ENCODE results near the gene KLRF1. TPM values are rescaled to one million over a fixed set of nuclear protein-coding genes. Genes with fewer than 3 reads are reported as not detected.

The KLRF1 gene
- total RNA-seq, 6 experiments from 2014 or later: not detected

DNA sequence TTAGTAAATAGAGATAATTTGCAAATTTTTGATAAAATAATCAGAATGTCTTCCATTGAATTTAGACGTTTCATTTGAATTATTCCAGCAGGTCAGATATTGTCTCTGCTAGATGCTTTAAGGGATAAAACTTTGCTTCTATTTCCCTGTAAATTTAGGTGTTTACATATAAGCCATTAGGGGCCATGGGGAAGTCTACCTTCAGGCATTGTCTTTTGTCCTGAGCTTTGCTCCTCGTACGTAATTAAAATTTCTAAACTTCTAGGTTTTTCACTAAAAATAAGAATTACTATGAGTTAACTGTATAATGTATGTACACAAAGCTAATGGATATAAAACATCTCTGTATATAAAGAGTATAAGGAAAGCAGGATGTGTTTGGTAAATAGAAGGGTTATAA is 42.5 kb upstream of the KLRF1 start:
- no peak overlapping the region for H3K4me3 Mint-ChIP-seq
- no peak overlapping the region for H3K27ac Mint-ChIP-seq
- TF ChIP-seq, protein P1, sequence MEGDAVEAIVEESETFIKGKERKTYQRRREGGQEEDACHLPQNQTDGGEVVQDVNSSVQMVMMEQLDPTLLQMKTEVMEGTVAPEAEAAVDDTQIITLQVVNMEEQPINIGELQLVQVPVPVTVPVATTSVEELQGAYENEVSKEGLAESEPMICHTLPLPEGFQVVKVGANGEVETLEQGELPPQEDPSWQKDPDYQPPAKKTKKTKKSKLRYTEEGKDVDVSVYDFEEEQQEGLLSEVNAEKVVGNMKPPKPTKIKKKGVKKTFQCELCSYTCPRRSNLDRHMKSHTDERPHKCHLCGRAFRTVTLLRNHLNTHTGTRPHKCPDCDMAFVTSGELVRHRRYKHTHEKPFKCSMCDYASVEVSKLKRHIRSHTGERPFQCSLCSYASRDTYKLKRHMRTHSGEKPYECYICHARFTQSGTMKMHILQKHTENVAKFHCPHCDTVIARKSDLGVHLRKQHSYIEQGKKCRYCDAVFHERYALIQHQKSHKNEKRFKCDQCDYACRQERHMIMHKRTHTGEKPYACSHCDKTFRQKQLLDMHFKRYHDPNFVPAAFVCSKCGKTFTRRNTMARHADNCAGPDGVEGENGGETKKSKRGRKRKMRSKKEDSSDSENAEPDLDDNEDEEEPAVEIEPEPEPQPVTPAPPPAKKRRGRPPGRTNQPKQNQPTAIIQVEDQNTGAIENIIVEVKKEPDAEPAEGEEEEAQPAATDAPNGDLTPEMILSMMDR (IDR thresholded peaks at IDR 0.05): no peak

DNA sequence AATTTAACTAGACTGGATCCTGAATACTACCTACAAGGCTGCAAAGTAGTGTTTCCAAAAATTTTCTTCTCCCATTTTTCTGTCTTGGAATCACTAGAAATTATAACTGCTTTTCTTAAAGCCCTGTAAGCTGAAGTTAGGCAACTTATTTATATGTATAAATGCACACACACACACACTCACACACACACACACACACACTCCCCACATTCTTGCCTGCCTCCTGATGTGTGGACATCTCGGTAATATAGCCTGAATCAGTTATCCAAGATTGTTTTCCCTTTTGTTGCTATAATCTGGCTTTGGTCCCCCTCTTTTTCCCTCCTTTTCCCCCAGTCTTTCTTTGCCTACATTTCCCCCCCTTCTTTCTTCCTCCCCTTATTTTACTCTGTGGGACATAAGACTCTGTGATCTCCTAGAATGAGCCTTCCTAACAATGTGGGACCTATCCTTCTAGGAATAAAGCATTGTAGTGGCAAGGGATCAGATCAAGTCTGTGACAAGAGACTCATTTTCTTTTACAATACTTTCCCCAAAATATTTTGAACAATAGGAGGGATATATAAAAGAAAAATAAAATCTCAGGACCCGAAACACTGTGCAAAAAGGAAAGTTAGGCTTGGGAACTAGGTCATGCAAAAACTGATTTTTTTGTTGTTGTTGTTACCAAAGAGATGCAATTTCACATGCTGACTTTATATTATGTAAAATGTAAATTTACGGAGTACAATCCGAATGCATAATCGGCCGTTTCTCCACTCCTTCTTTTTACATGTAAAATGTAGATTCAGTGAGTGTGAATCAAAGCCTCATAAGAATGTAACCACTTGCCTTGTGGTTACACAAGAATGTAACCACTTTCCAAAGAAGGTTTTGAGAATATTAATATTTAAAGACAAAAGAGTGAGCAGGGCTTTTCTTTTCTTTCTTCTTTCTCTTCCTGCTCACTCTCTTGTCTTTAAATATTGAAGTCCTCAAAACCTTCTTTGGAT is 40.3 kb upstream of the KLRF1 start:
- Mint-ChIP-seq H3K4me1 (ENCODE audit: low read depth) (peaks cover 15% of the 10 kb centered on the region), H3K27me3 (ENCODE audit: insufficient read depth) (peaks cover 16% of the 10 kb centered on the region; the same call in 1 of the 2 replicates), H3K9me3 (no peaks in the 10 kb centered on the region), H3K36me3 (ENCODE audit: low read depth) (no peaks in the 10 kb centered on the region), H3K27ac (no peak overlapping the region), H3K4me3 (no peak overlapping the region; the same call in 1 of the 2 replicates)
- TF ChIP-seq, protein P1 (IDR thresholded peaks at IDR 0.05): no peak
- no peak for DNase-seq

More for the DNA sequence above, 42.5 kb upstream of the KLRF1 start:
- DNase-seq: no peak
- Mint-ChIP-seq H3K4me1 (ENCODE audit: low read depth) (peaks cover 9% of the 10 kb centered on the region), H3K36me3 (ENCODE audit: low read depth) (no peaks in the 10 kb centered on the region), H3K9me3 (no peaks in the 10 kb centered on the region), H3K27me3 (ENCODE audit: insufficient read depth) (peaks cover 16% of the 10 kb centered on the region; the same call in 1 of the 2 replicates)

DNA sequence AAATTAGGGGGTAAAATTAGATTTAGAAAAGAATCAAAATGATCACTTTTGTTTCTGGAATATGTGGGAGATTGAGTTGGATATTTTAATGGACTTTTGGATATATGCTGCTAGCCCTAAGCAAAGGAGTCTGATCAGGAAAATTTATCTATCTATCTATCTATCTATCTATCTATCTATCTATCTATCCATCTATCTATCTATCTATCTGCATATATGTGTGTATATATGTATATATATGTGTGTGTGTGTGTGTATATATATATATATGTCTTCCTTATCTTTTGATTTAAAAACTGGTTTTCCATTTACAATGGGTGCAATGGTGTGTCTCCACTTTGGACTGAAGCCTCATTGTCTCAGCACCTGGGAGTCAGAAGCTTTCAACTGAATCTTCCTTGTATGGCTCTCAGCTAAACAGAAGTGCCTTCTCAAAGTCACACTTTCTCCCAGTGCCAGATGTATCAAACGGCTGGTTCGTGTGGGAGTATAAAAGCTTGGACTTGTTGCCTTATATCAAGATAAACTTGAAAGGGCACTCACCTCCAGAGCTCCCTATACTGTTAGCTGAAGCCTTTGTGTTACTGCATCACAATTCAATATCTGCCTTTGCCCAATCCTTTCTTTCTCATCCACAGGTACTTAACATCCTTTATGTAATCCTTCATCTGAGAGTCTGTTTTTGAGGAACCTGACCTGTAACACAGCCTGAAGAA is 34.9 kb upstream of the KLRF1 start:
- Mint-ChIP-seq H3K36me3 (ENCODE audit: low read depth) (no peaks in the 10 kb centered on the region), H3K27ac (no peak overlapping the region), H3K4me3 (no peak overlapping the region; the same call in 1 of the 2 replicates), H3K4me1 (ENCODE audit: low read depth) (peaks cover 40% of the 10 kb centered on the region), H3K9me3 (no peaks in the 10 kb centered on the region), H3K27me3 (ENCODE audit: insufficient read depth) (no peaks in the 10 kb centered on the region)
- DNase-seq: no peak
- TF ChIP-seq, protein P1 (IDR thresholded peaks at IDR 0.05): no peak

DNA sequence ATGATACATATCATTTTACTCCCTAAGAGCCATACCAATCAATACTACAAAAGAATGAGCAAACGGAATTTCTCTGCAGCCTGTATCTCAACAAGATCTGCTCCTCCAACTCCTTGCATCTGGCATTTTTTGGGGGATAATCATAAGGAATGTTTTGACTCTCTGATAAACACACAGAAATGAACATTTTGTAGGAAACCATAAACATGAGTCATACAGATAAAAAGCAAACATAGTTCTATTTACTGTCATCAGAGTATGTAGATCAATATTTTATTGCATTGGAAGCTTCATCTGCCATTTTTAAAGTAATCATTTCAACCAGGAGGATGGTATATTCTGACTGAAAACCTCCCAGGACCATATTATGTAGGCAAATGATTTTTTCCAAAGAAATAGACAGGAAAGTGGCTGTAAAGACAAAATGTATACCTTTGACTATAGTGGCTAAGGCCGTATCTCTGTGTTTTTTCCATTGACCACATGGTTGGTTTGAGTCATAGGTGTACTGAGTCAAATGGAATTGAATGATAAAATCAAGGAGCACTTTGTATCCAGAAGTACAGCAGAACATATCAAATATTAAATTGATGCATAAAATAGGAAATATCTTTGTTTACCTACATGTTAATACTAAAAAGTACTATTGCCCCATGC is 34.2 kb upstream of the KLRF1 start:
- Mint-ChIP-seq H3K27ac (no peak overlapping the region), H3K36me3 (ENCODE audit: low read depth) (no peaks in the 10 kb centered on the region), H3K4me1 (ENCODE audit: low read depth) (peaks cover 34% of the 10 kb centered on the region), H3K9me3 (no peaks in the 10 kb centered on the region), H3K27me3 (ENCODE audit: insufficient read depth) (no peaks in the 10 kb centered on the region), H3K4me3 (peak overlapping the region; percentile 30)
- DNase-seq: peak; percentile 43
- TF ChIP-seq, protein P1 (IDR thresholded peaks at IDR 0.05): no peak

DNA sequence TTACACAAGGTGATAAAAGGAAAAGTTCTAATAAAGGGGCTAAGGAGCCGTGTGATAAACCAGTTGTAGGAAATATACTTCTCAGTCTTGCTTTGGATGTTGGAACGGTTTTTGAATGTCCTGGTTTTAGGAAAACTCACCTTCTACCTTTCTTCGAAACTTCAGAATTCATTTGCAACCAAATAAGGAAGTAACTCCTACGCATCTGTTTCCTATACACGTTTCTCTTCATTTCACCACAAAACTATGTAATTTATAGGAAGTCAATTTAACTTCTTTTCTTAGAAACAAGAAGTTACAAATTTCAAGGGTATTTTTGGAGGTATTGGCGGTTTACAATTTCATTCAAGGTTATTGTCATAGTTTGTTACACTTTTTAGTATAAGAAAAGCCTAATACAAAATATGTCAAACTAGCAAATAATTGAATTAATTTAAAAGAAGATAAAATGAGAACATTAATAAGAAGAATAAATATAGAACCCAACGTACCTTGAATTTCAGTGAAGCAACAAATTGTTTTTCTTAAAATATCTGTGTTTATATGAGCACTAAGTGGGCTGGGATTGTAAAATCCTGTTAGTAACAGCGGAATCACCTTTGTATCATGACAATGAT is 33.4 kb upstream of the KLRF1 start:
- Mint-ChIP-seq H3K4me3 (no peak overlapping the region), H3K9me3 (no peaks in the 10 kb centered on the region), H3K27ac (no peak overlapping the region), H3K36me3 (ENCODE audit: low read depth) (no peaks in the 10 kb centered on the region), H3K27me3 (ENCODE audit: insufficient read depth) (no peaks in the 10 kb centered on the region), H3K4me1 (ENCODE audit: low read depth) (peaks cover 34% of the 10 kb centered on the region)
- no peak for DNase-seq
- TF ChIP-seq, protein P1 (IDR thresholded peaks at IDR 0.05): no peak

All from HFFc6 (cell line).